HT-29 (cell line): ENCODE measurements around the gene CCDC66. TPM values are rescaled to one million over a fixed set of nuclear protein-coding genes. Genes with fewer than 3 reads are reported as not detected.
"Not testable (repeated sequence)": the region's sequence is repeated elsewhere in the genome, so short reads cannot be mapped to it uniquely, and the experiment has no call there.

Source experiments
- DNase-seq: peaks from one replicate; pipeline ENCODE4 v3.0.0-alpha.2; 2015; ENCODE audit warnings: low spot score
- total RNA-seq: library from RNA; depleted of rRNA; stranded (reverse); fragments of >200 nt; shearing (Covaris generic); gene quantifications from 2 replicates; pipeline ENCODE4 v1.2.3, GENCODE V29; 2014; rRNA removed

The CCDC66 gene
- 4.5 and 6.2 TPM in 2 replicates for total RNA-seq

DNA sequence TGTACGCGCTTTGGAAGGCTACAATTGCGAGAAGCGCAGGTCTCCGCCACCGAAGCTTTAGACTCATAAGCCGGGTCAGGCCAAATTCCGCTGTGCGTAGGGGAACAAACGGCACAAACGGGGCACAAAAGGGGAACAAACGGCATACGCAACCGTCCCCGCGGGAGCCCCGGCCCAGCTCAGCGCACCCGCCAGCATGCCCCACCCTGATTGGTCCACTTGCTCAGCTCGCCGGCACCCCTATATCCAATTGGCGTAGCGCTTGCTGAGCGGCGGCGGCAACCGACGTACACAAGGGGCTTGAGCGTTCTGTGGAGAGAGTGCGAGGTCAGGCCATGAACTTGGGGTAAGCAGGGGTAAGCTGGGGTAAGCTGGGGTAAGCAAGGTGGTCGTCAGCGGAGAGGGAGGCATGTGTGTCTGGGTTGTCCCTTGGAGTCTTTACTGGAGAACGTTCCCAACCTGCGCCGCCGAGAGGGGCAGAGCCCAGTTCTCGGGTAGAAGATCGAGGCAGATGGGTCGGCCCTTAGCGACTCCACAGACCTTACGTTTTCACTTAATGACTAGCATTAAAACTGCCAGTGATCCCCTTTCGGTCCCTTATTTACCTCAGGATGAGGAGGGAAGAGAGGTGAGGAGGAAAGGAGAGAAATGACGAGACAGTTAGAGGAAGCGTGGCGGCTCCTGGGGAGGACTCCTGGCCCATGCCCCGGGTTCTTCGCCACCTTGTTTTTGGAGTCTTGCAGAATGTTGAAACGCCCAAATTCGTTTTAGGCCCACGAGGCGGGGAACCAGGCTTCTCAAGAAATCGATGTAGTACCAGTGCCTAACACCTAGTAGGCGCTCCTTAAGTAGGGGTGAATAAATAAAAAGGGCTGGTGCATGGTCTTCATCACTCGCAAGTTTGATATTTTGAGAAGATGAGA lies at the start of gene CCDC66:
CCDC66 (plus strand) TSS at position 268 of the 923 bp plus-strand sequence; CDS start at position 336, 68 bp downstream.
- peak; percentile 75 for DNase-seq

DNA sequence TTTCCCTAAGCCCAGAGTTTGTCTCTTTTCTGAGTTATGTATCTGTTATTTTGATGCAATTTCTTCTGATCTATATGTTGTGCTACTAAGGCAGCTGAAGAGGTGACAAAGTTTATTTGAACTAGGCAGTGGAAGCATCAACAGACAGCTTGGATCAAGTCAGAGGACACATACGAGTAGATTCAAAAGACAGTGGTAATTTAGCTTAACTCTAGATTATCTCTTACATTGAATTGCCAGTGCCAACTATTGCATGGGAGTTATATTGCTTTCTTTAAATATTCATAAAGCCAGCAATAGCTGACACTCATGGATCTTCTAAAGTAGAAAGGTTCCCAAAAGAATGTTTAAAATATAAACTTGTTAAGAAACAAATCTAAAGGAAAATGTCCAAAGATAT lies 37.3 kb upstream of the CCDC66 start:
- no peak for DNase-seq

DNA sequence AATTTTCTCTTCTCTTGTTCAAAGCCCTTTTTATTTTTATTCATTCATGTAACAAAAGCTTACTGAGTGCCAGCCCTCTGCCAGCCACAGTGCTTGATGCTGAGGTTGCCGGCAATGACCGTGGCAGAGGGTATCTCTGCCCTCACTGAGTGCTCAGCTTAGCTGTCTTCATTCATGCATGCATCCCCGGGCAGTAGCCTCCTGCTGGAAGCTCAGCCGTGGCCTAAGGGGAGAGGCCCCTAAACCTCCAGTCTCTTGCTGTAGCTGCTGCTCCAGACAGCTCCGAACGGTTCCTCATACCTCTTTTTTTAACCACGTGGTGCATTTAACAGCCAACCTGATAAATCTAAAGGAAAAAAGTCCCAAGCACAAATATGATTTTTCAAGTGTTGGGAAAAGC lies 34.6 kb upstream of the CCDC66 start:
- no peak for DNase-seq

DNA sequence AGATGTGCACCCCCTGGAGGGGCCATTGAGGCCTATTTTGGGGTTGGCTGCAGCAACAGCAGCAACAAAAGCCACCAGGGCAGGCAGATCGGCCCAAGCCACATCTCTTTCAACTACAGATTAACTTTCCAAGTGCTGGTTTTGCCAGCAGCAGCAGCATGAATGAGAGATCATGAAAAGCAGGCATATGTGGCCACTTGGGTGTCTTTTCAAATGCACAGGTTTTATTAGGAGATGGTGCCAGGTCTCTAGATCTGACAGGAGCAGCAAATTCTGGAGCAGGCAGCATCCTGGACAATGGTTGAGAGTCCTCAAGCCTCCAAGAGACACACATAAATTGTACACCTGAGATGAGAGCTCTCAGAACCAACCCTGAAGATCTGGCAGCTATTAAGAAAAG lies 31.7 kb upstream of the CCDC66 start:
- no peak for DNase-seq

DNA sequence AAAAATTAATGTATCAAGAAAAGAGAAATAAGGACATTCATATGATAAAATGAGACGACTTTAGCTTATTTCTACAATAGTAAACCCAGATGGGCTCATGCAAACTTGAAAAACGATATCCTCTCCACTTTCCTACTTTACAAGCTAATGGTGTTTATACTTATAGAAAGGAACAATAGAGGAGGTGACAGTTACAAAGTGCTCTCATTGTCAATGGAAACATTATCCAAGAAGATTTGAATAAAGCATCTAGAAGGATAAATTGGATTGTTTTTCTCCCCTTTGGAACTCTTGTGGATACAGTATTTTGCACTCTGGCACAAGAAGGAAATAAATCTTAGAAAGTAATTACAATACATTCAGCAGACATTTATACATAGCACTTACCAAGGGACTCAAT lies 20.2 kb upstream of the CCDC66 start:
- no peak for DNase-seq

DNA sequence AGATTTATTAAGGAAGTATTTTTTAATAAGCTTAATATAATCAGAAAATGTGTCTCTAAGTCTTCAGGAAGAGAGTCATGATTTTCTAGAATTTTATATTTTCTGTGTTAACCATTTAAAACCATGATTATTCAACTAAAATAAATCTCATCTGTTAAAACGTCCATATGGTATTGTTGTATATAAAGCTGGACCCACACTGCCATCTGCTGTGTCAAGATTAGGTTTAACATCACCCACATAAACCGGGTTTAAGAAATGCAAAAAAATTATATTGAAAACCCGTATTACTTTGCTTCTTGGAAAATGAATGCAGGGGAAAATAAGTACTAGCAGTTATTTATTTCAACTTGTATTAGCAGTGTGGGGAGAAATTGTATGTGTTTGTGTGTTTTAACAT lies 9.5 kb upstream of the CCDC66 start:
- no peak for DNase-seq

DNA sequence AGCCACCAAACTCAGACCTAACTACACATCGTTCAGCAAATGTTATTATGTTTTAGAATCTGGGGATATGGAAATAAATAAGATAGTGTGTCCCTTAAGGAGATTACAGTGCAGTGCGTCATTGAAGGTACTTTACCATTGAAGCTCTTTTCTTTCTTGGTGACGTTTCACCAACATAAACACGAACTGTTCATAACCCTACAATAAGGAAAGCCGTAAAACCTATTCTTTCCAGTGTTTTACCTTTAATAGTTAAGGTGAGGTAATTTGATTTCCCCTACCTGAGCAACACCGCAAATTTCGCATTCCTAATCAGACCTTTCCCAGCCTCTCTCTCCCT lies 826 bp downstream of the CCDC66 start:
- no peak for DNase-seq

DNA sequence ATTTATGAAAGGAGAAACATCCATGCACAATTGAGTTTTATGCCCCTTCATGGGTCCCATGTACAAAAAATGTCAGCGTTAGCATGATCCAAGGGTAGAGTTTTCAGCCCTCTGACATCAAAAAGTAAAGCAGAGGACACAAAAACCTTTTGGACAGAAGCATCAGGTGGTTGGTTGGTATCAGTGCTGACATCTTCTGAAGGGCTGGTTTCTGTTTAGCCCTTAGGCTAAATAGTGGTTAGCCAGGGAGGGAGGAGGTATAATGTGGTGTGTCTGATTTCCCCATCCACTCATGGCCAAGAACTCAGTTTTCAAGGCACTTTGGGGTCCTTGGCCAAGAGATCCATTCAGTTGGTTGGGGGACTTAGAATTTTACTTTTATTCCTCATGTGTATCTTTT lies 16.5 kb downstream of the CCDC66 start:
- DNase-seq: no peak

DNA sequence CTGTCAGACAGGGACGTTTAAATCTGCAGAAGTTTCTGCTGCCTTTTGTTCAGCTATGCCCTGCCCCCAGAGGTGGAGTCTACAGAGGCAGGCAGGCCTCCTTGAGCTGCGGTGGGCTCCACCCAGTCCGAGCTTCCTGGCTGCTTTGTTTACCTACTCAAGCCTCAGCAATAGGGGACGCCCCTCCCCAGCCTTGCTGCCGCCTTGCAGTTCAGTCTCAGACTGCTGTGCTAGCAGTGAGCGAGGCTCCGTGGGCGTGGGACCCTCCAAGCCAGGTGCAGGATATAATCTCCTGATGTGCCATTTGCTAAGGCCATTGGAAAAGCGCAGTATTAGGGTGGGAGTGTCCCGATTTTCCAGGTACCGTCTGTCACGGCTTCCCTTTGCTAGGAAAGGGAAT lies 25.0 kb downstream of the CCDC66 start:
- not testable (repeated sequence) for DNase-seq

DNA sequence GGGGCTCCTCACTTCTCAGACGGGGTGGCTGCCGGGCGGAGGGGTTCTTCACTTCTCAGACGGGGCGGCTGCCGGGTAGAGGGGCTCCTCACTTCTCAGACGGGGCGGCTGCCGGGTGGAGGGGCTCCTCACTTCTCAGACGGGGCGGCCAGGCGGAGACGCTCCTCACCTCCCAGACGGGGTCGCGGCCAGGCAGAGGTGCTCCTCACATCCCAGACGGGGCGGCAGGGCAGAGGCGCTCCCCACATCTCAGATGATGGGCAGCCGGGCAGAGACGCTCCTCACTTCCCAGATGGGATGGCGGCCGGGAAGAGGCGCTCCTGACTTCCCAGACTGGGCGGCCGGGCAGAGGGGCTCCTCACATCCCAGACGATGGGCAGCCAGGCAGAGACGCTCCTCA lies 27.3 kb downstream of the CCDC66 start:
- DNase-seq: not testable (repeated sequence)

DNA sequence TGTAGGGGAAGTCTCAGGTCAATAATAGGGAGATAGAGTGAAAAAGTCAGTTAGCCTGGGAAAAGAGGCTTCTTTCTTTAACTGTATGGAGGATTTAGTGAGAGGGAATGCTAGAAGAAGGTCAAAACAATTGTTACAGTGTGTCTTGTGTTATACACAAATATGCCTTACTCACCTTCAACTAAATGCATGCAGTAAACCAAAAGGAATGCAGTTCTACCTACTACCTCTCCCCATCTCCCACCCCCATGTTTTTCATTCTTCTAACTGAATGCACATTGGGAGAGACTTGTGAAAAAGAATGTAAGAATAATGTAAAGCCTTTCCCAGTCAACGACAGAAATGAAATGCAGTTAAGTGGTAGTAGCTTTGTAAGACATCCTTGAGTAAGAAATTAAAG lies 33.8 kb downstream of the CCDC66 start:
- DNase-seq: no peak

DNA sequence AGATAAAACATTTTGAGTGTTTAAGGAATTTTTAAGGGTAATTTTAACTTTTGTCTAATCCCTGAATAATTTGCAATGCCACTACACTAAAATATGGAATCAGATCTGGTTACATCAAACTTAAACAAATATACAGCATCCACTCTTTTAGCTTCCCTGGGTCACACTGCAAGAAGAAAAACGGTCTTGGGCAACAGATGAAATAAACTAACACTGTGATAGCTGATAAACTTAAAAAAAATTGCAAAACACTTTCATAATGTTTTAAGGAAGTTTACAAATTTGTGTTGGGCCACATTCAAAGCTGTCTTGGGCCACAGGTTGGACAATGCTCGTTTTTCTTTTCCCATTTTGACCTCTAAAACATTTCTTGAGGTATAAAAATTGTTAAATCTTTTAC lies 34.3 kb downstream of the CCDC66 start:
- DNase-seq: no peak

DNA sequence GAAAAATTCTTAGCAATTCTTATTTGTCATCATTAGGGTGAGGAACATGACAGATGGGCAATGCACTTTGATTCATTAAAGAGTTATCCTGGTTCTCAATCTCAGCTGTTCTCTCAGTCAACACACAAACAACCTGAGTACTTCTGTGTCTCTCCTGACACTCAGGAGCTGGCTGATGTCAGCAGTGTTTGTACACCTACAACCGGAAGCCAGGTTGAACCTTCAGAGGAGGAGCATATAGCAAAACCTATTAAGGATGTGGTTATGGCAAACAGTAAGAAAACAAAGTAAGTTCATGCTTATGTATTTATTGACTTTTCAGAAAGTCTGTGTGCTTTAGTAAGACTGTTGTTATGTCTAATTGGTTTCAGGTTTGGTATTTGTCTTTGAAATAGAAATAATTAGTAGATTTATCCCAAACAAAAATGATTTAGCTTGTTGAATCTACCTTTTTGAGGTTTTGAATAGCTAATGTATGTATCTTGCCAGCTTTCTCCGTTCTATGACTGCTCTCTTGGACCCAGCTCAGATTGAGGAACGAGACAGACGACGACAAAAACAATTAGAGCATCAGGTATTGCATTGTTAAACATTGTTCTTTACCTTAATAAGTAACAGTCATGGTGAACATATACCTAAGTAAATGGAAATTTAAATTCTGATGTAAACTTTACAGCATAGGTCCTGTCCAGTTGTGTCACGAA lies 36.6 kb downstream of the CCDC66 start:
- DNase-seq: no peak

DNA sequence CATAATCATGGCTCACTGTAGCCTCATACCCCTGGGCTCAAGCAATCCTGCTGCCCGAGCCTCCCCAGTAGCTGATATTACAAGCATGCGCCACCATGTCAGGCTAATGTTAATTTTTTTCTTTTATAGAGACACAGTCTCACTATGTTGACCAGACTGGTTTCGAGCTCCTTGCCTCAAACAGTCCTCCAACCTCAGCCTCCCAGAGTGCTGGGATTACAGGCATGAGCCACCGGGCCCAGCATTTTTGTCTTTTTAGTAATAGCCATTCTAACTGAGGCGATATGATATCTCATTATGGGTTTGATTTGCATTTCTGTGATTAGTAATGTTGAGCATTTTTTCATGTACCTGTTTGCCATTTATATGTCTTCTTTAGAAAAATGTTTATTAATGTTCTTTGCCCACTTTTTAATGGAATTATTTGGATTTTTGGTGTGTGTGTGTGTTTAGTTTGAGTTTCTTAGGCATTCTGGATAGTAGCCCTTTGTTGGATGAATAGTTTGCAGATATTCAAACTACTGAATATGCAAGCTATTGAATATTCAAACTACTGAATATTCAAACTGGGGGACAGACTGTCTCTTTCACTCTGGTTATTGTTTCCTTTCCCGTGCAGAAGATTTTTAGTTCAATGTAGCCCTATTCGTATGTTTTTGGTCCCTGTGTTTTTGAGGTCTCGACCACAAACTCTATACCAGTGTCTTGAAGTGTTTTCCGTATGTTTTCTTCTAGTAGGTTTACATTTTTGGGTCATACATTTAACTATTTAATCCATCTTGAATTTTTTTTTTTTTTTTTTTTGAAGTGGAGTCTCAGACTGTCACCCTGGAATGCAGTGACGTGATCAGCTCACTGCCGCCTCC lies 39.2 kb downstream of the CCDC66 start:
- no peak for DNase-seq

DNA sequence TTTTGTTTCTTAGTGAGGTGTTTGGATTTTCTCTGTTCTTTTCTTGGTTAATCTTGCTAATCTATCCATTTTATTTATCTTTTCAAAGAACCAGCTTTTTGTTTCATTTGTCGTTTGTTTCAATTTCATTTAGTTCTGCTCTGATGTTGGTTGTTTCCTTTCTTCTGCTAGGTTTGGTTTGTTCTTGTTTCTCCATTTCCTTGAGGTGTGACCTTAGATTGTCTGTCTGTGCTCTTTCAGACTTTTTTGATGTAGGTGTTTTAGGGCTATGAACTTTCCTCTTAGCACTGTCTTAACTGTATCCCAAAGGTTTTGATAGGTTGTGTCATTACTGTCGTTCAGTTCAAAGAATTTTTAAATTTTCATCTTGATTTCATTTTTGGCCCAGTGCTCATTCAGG lies 51.5 kb downstream of the CCDC66 start:
- DNase-seq: not testable (repeated sequence)

DNA sequence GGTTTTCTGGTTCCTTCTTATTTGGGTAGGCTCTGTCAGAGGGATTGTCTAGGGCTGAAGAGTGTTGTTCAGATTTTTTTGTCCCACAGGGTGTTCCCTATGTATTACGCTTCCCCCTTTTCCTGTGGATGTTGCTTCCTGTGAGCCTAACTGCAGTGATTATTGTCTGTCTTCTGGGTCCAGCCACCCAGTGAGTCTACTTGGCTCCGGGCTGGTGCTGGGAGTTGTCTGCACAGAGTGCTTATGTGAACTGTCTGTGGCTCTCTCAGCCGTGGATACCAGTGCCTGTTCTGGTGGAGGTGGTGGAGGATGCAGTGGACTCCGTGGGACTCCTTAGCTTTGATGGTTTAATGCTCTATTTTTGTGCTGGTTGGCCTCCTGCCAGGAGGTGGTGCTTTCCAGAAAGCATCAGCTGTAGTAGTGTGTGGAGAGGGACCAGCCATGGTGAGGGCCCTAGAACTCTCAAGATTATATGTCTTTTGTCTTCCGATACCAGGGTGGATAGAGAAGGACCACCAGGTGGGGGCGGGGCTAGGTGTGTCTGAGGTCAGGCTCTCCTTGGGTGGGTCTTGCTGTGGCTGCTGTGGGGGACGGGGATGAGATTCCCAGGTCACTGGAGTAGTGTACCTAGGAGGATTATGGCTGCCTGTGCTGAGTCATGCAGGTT lies 53.8 kb downstream of the CCDC66 start:
- no peak for DNase-seq

DNA sequence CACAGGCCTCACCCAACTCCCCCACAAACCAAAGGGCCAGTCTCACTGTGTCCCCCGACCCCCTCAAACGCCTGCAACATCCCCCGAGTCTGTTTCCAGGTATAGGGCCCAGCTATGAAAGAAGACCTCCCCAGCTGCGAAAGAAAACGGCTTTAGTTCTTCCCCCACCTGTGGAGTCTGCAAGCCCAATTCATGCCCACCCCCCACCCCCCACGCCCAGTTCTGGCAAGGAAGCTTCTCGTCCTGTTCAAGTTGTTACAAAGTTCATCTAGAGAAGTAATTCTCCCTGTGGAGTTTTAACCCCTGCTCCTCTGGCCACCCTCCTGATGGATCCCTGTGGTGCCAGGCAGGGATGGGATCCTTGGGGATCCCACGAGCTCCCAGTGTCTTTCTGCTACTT lies 54.4 kb downstream of the CCDC66 start:
- DNase-seq: no peak

DNA sequence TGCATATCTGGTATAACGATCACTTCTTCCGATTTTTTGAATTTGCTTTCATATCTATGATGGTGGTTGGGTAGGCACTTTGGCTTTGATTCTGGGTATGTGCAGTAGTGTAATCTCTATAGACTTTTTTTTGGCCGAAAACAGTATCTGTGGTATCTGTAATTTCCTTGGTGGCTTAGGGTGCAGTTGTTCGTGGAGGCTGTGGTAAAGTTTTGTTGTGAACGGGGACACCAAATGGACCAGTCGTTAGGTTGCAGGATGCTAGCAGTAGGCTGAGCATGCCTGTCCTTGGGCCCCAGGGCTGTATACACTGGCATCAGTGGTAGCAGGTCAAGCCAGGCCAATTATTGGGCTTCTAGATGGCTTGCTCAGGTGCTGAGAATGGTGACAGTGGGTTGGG lies 55.2 kb downstream of the CCDC66 start:
- no peak for DNase-seq

DNA sequence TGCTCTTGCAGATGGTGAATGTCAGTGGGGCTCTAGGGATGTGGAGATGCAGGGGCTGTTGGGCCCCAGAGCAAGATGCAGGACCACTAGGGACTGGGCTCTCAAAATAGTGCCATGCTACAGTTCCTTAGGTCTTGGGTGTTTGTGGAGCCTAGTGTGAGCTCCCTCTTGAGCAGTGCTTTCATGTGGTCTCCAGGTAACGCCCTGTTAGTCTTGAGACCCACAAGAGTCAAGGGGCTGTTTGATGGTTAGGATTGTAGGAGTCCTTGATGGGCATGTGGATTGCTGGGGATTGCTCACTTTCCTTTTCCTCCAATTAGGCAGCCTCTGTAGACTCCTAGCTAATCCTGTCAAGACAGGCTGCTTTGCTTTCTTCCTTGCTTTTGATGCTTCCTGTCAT lies 56.0 kb downstream of the CCDC66 start:
- DNase-seq: no peak

DNA sequence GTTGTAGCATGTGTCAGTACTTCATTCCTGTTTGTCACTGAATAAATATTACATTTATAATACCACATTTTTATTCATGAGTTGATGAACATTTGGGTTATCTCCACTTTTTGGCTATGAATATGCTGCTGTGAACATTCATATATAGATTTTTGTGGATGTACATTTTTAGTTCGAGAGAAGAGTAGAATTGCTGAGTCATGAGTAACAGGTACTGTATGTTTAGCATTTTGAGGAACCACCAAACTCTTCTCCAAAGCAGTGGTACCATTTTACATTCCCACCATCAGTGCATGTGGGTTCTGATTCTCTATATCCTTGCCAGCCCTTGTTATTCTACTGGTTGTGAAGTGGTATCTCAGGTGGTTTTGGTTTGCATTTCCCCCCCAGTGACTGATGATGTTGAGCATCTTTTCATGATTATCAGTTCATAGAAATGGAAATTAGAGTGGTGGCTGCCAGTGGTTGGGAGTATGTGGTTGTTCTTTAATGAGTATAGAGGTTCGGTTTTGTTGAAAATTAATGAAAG lies 59.6 kb downstream of the CCDC66 start:
- DNase-seq: no peak

DNA sequence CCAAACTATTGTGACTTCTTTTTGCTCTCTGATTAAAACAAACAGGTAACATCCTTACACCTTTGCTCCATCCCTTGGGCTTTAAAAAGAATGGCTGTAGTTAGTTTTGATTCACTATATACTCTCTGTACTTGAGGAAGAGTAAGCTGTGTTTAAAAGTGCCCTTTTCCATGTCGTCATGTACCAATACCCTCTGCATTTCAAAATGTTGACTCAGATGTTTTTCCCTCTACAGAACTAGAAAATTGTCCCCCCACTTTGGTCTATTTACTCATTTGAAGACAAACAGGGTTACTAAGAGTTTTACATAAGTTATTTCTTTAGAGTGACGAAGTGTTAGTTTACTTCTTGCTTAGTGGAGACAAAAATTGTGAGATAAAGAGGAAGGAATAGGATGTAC lies 63.4 kb downstream of the CCDC66 start:
- no peak for DNase-seq
